GM12864 (cell line): ENCODE data around the gene AFF3.

Source experiments
- DNase-seq: peaks from one replicate; pipeline ENCODE4 v3.0.0-alpha.2; 2011; ENCODE audit warnings: low read depth
- H3K4me3 ChIP-seq: 2 replicates; pipeline ENCODE4 v1.5.1; 2011; ENCODE audit warnings: mild to moderate bottlenecking, low read depth, low read length, control low read depth
- CTCF ChIP-seq: IDR thresholded peaks from 2 replicates; pipeline ENCODE4 v1.5.1; 2011; ENCODE audit warnings: low read depth, mild to moderate bottlenecking, moderate library complexity, low read length, control low read depth, inconsistent platforms; ENCODE audit errors: missing control alignments

Gene AFF3

GRCh38 chr2:99695130-99695943 lies 447.1 kb downstream of the AFF3 start:
- H3K4me3 ChIP-seq = no peak overlapping the region
- TF ChIP-seq CTCF = no peak
- DNase-seq = no peak

GRCh38 chr2:99694331-99694730 lies 448.1 kb downstream of the AFF3 start:
- no peak for TF ChIP-seq CTCF
- no peak for DNase-seq
- H3K4me3 ChIP-seq = no peak overlapping the region

GRCh38 chr2:99692785-99693184 lies 449.6 kb downstream of the AFF3 start:
- no peak for DNase-seq
- no peak overlapping the region for H3K4me3 ChIP-seq
- peak; percentile 3 for TF ChIP-seq CTCF

DNA sequence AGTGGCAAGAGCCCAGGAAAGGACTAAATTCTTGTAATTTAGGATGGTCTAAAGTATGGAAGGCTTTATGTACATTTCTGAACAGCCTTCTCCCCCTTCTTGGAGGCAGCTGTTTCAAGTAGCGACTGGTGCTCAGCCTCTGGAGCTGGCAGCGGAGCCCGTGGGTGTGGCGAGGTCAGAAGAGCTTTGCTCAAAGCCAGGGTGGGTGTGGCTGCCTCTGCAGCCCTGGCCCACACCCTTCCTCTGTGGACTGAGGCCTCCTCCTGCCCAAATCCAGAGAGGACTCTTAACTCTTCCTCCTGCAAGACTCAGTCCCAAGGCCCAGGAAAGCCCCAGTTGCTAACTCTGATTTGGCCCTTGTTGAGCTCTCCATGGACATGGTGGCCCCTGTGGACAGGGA lies 450.5 kb downstream of the AFF3 start:
- H3K4me3 ChIP-seq = no peak overlapping the region
- no peak for DNase-seq
- no peak for TF ChIP-seq CTCF

GRCh38 chr2:99689145-99689742 lies 453.1 kb downstream of the AFF3 start:
- TF ChIP-seq CTCF = no peak
- no peak for DNase-seq
- no peak overlapping the region for H3K4me3 ChIP-seq

GRCh38 chr2:99688699-99689098 lies 453.7 kb downstream of the AFF3 start:
- H3K4me3 ChIP-seq = no peak overlapping the region
- no peak for DNase-seq
- no peak for TF ChIP-seq CTCF
